ENCODE data around the gene LRRC8E.

DNA sequence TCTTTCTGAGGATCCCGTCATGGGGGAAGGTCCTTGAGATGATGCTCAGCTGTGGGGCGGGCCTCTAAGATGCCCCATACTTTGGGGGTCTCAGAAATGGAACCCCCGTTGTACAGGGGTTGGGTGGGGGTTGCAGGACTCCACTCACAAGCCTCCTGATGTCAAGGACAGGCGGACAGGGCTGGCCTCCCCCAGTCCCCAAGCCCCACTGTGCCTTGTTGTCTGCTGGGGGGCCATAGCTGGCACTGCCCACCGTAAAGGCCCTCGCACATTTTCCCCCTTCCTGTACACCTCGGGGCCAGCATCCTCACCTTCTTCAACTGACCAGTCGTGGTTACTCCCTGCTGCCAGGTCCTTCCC lies 34.5 kb downstream of the LRRC8E start:
- TF ChIP-seq CTCF (conservative IDR thresholded peaks at IDR 0.05), result no peak
- TF ChIP-seq EZH2 (IDR thresholded peaks at IDR 0.05; ENCODE audit: low read depth), result no peak
